Heart left ventricle (tissue), 16 donors: ENCODE results near the gene C2orf68. TPM values are rescaled to one million over a fixed set of nuclear protein-coding genes. Genes with fewer than 3 reads are reported as not detected.
"Not testable (repeated sequence)": the region's sequence is repeated elsewhere in the genome, so short reads cannot be mapped to it uniquely, and the experiment has no call there.

Experiments used
- ATAC-seq, 4 donors: fragments of 200-7000 bp; cut with Tn5 transposase; one replicate each; pipeline ENCODE4 v1.9.1; 2020 to 2022; ENCODE audit warnings: moderate library complexity in 4 of 4, mild to moderate bottlenecking in 3 of 4, moderate number of reproducible peaks in 1 of 4
- DNase-seq, 5 donors: peaks; one replicate each; pipeline ENCODE4 v3.0.0-alpha.2; 2020
- H3K27ac ChIP-seq, 12 donors: fragments of 200-600 bp; sonication (generic) in 4 of 12; one replicate each; pipeline versions ENCODE4 v1.5.0 to v1.8.0; 2016 to 2022; ENCODE audit warnings: mild to moderate bottlenecking in 2 of 12
- H3K27me3 ChIP-seq, 9 donors: fragments of 200-600 bp; sonication (generic) in 2 of 9; one replicate each; pipeline versions ENCODE4 v1.5.1 to v1.8.0; 2016 to 2022; ENCODE audit warnings: mild to moderate bottlenecking in 3 of 9
- H3K36me3 ChIP-seq, 9 donors: fragments of 200-600 bp; sonication (generic) in 2 of 9; one replicate each; pipeline versions ENCODE4 v1.5.0 to v1.8.0; 2018 to 2022; ENCODE audit warnings: mild to moderate bottlenecking in 2 of 9
- H3K4me1 ChIP-seq, 12 donors: fragments of 200-600 bp; sonication (generic) in 4 of 12; one replicate each; pipeline versions ENCODE4 v1.5.0 to v1.8.0; 2016 to 2022; ENCODE audit warnings: mild to moderate bottlenecking in 3 of 12
- H3K4me3 ChIP-seq, 12 donors: fragments of 200-600 bp; sonication (generic) in 4 of 12; one replicate each; pipeline versions ENCODE4 v1.5.0 to v1.8.0; 2017 to 2022; ENCODE audit warnings: mild to moderate bottlenecking in 9 of 12, moderate library complexity in 4 of 12
- H3K9me3 ChIP-seq, 12 donors: fragments of 200-600 bp; sonication (generic) in 4 of 12; one replicate each; pipeline versions ENCODE4 v1.5.0 to v1.8.0; 2016 to 2022; ENCODE audit warnings: mild to moderate bottlenecking in 1 of 12
- CTCF ChIP-seq, 12 donors: fragments of 200-600 bp; sonication (generic) in 4 of 12; IDR thresholded peaks; one replicate each; pipeline versions ENCODE4 v1.5.0 to v1.8.0; 2018 to 2022; ENCODE audit warnings: antibody characterized with exemption in 12 of 12, mild to moderate bottlenecking in 5 of 12
- POLR2A ChIP-seq, 2 donors: fragments of 450-650 bp; IDR thresholded peaks; one replicate each; pipeline ENCODE4 v1.6.1; 2017; ENCODE audit warnings: antibody characterized with exemption in 2 of 2, mild to moderate bottlenecking in 2 of 2, moderate library complexity in 2 of 2
- WGBS, 4 donors: extraction: QIAGEN DNeasy Blood & Tissue Kit in 2 of 4; methylation state at CpG; one replicate each; pipeline versions ENCODE4 v1.1.5 to v1.1.7; 2013 to 2018; 5-methylcytosine and 5-hydroxymethylcytosine counted together
- intact Hi-C, 10 donors: fragments of 100-400 bp; cut with DNase I; formaldehyde crosslinking; loops; one replicate each; pipeline versions ENCODE4 v1.11.1 to v1.14.2; 2022
- polyA plus RNA-seq, 2 donors: library from polyadenylated mRNA; stranded (reverse); fragments of 200-250 nt; gene quantifications; one replicate each; pipeline ENCODE4 v1.2.3, GENCODE V29; 2013
- total RNA-seq, 9 donors: library from RNA; depleted of rRNA in 2 of 9; stranded (reverse); fragments of >200 nt in 2 of 9; fragmentation: NEBNext Ultra II Directional in 3 of 9; extraction: Animal tissue kit (Norgen Biotek cat#: 25700) in 3 of 9; gene quantifications; one replicate each; pipeline versions ENCODE4 v1.1.0 to v1.2.4, GENCODE V29; 2016 to 2023
- donor health status: ischemic (EF 13 %, LVEDD 7.1; RV severe dilation, severe dysfunction).
- donor health status: healthy with polysubstance abuse.
- donor health status: DM: no; HTN: yes; CAD: no.
- donor health status: DM: no; HTN: no; CAD: no.
- donor health status: ischemic (EF 25% LVEDD 6.9; RV normal size, moderate dysfunction).
- donor health status: ischemic (EF 25% LVEDD 5.7; RV mildly dilated, moderate dysfunction).
- donor health status: healthy.
- donor health status: DM: yes; HTN: yes; CAD: no.
- donor health status: ischemic (EF 35%, LVEDD 5.7; RV mildly dilated, moderate dysfunction).
- donor health status: nonischemic (EF 11% LVEDD 7.7; RV severe dilation, severe dysfunction).
- donor health status: DM: yes; HTN: yes; CAD: no.
- donor health status: PGD.
- donor health status: ischemic (EF 29% LVEDD 5.4; RV normal size, mild dysfunction).
- donor health status: nonischemic (EF 23%, LVEDD 6.1; RV moderate dilation, normal function).

Gene C2orf68
- total and polyA plus RNA-seq, 11 donors = 12.0 to 38.2 (median 29.1) TPM

GRCh38 chr2:85659324-85659981 lies 47.6 kb upstream of the C2orf68 start:
- Histone ChIP-seq H3K27ac (no peak overlapping the region), H3K27me3 (no peaks in the 10 kb centered on the region), H3K36me3 (peaks cover 0 to 23% (median 3%) of the 10 kb centered on the region in 9 donors), H3K9me3 (no peaks in the 10 kb centered on the region), H3K4me1 (peaks cover 0 to 34% (median 25%) of the 10 kb centered on the region in 12 donors), H3K4me3 (no peak overlapping the region)
- WGBS, 4 donors = 91 to 95% (median 94%) methylated on average over 13 of the region's 13 CpGs
- ATAC-seq (no peak), DNase-seq (no peak)
- no peak for TF ChIP-seq CTCF (IDR thresholded peaks at IDR 0.05)
- intact Hi-C loops = loop anchor here in 1 of 10 donors (10.0 kb wide), 1 partner anchor 425 kb away; no protein-coding TSS in a partner anchor

- intact Hi-C loops = loop anchor here in 1 of 10 donors (10.0 kb wide), 1 partner anchor 427 kb away; no protein-coding TSS in a partner anchor
- H3K27ac ChIP-seq, H3K27me3 ChIP-seq, DNase-seq, H3K4me3 ChIP-seq, H3K9me3 ChIP-seq, ATAC-seq: not testable (repeated sequence)
- peaks cover 0 to 39% (median 16%) of the 10 kb centered on the region in 9 donors for H3K36me3 ChIP-seq
- WGBS, 4 donors = 94 to 98% (median 94%) methylated on average over 4 of the region's 4 CpGs
- H3K4me1 ChIP-seq = peaks cover 0 to 19% (median 13%) of the 10 kb centered on the region in 12 donors
These were observed 45.5 kb upstream of the C2orf68 start for GRCh38 chr2:85657399-85657798.

GRCh38 chr2:85656468-85656867 lies 44.6 kb upstream of the C2orf68 start:
- DNase-seq = peak in 1 of 5 donors; percentile 4
- Histone ChIP-seq H3K4me1 (peaks cover 0 to 10% (median 4%) of the 10 kb centered on the region in 12 donors), H3K9me3 (no peaks in the 10 kb centered on the region), H3K4me3 (no peak overlapping the region), H3K27ac (peak overlapping the region in 3 of 12 donors; percentile 8 to 17 (median 8)), H3K27me3 (no peaks in the 10 kb centered on the region), H3K36me3 (peaks cover 0 to 48% (median 25%) of the 10 kb centered on the region in 9 donors)
- intact Hi-C loops = loop anchor here in 1 of 10 donors (10.0 kb wide), 1 partner anchor 428 kb away; no protein-coding TSS in a partner anchor
- WGBS, 4 donors = 83 to 90% (median 85%) methylated on average over 3 of the region's 3 CpGs
- ATAC-seq = no peak
- no peak for TF ChIP-seq CTCF (IDR thresholded peaks at IDR 0.05)
- TF ChIP-seq POLR2A (IDR thresholded peaks at IDR 0.05) = no peak

- H3K4me3 ChIP-seq = no peak overlapping the region
- ATAC-seq (peak in 1 of 4 donors; percentile 8), DNase-seq (peak in 1 of 5 donors; percentile 7)
- H3K4me1 ChIP-seq = peaks cover 0 to 7% (median 0%) of the 10 kb centered on the region in 12 donors
- H3K27ac ChIP-seq = peak overlapping the region in 1 of 12 donors; percentile 17
- intact Hi-C loops = loop anchor here in 1 of 10 donors (10.0 kb wide), 1 partner anchor 429 kb away; no protein-coding TSS in a partner anchor
- WGBS, 4 donors = 84 to 94% (median 86%) methylated on average over 7 of the region's 7 CpGs
- no peaks in the 10 kb centered on the region for H3K27me3 ChIP-seq
- no peaks in the 10 kb centered on the region for H3K9me3 ChIP-seq
- peaks cover 0 to 53% (median 30%) of the 10 kb centered on the region in 9 donors for H3K36me3 ChIP-seq
- TF ChIP-seq POLR2A (IDR thresholded peaks at IDR 0.05) (no peak), CTCF (IDR thresholded peaks at IDR 0.05) (no peak)
These were observed 44.1 kb upstream of the C2orf68 start for GRCh38 chr2:85655961-85656417.
